ENCODE measurements around the gene SLAIN1.
A peak's percentile ranks its signal among the peaks of the same experiment; 100 is the strongest.

SLAIN1 gene

GRCh38 chr13:77751513-77752456 lies 54.3 kb downstream of the SLAIN1 start:
- peak; percentile 37 for DNase-seq (ENCODE audit: low read depth)

- no peak for DNase-seq (ENCODE audit: low read depth)
Observed at GRCh38 chr13:77752512-77753069, 55.1 kb downstream of the SLAIN1 start.

DNA sequence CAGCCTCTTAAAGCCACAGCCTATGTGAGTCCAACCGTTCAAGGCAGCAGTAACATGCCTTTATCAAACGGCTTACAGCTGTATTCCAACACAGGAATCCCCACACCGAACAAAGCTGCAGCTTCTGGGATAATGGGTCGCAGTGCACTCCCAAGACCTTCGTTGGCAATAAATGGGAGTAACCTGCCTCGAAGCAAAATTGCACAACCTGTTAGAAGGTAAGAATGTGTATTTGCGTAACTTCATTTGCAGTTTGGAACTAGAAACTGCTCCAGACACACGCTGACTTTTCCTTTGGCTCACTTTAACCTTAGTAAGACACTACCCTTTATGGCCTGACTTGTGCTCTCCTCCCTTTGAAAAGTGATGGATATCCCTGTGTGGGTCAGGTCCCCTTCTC lies 63.4 kb downstream of the SLAIN1 start:
- DNase-seq (ENCODE audit: low read depth): no peak

GRCh38 chr13:77767413-77767812 lies 69.9 kb downstream of the SLAIN1 start:
- no peak for DNase-seq (ENCODE audit: low read depth)

DNA sequence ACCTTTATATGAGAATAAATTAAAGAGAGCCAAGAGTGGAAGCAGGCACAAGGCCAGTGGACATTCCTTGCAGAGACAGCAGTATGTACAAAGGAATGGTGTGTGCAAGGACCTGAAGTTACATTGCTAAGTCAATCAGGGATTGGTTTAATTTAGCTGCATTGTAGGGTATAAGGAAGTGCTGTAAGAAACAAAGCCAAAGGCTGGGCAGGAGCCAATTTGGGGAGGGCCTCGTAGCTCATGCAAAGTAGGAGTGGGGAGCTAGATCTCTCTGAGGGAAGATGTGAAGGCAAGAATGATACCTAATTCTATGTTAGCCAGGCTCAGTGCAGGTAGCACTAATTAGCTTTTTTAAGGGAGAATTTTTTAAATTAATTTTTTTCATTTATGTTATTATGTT lies 76.7 kb downstream of the SLAIN1 start:
- no peak for DNase-seq (ENCODE audit: low read depth)

GRCh38 chr13:77776704-77777103 lies 79.2 kb downstream of the SLAIN1 start:
- no peak for DNase-seq (ENCODE audit: low read depth)

DNA sequence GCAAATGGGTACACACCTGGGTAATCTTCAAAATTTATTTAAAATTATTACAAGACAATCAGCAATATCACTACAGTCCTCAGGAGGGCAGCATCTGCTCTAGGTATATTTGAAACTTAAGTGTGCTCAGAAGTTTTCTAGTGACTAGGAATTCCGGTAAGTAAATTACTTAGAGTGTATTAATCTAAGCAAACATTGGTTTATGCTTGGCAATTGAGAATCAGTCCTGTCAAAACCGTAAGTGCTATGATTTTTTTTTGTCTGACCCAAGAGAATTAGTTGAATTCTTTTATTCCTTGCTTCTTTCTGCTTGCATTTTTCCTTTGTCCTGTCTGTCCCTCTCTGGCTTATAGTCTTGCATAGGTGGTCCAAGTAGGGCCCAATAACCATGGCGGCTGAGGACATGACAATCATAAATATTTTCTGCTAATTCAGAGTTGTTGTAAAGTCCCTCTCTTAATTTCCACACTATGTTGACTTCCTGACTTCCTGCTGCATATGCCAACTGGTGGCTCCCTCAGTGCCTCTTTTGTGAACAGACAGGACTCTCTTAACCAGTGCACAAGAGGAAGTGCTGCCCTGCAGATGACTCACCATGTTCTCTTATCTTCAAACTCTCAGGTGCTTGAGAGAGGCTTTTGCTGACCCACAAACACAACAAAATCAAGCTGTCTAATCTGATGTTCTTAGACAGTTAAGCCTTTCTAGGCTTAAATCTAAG lies 82.2 kb downstream of the SLAIN1 start:
- peak; percentile 73 for DNase-seq (ENCODE audit: low read depth)

GRCh38 chr13:77781808-77782207 lies 84.3 kb downstream of the SLAIN1 start:
- DNase-seq (ENCODE audit: low read depth): no peak

DNA sequence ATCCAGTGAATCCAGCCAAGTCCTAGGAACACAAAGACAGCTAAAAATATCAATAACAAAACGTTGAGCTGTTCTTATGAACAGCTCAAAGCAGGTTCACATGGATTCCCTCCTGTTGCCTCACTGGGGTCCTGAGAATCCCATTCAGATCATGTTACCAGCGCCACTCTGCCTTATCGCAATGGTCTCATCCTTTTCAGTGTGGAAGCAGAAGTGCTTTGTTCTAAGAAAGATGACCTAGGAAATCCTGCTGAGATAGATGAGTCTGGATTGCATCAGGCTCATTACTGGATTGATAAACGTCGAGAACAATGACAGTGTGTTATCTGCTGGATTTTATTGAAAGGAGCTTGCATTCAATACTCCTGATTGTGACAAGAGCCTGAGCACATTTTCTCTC lies 87.0 kb downstream of the SLAIN1 start:
- no peak for DNase-seq (ENCODE audit: low read depth)

- no peak for DNase-seq (ENCODE audit: low read depth)
Observed at GRCh38 chr13:77786695-77787287, 89.3 kb downstream of the SLAIN1 start.

DNA sequence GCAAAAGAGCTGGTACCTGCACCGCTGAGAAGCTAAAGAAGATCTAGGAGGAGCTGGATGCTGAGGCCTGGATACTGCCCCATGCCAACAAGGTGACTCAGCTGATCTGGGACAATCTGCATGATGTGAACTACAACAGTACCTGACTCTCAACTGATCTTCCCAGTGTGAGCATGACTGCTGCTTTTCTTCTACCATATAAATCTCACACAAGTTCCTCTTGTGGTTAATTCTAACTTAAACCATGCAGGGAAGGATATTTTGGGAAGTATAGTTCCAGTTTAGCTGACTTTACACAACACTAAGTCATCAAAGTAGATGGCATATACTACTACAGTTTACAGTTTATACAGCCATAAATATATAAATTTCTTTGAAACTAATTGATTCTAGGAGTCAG lies 91.9 kb downstream of the SLAIN1 start:
- no peak for DNase-seq (ENCODE audit: low read depth)

GRCh38 chr13:77800219-77800618 lies 102.7 kb downstream of the SLAIN1 start:
- DNase-seq (ENCODE audit: low read depth): peak; percentile 93

GRCh38 chr13:77806518-77806917 lies 109.0 kb downstream of the SLAIN1 start:
- no peak for DNase-seq (ENCODE audit: low read depth)

GRCh38 chr13:77807431-77808135 lies 110.1 kb downstream of the SLAIN1 start:
- DNase-seq (ENCODE audit: low read depth): no peak

- DNase-seq (ENCODE audit: low read depth): peak; percentile 59
Observed at GRCh38 chr13:77810430-77810829, 112.9 kb downstream of the SLAIN1 start.

DNA sequence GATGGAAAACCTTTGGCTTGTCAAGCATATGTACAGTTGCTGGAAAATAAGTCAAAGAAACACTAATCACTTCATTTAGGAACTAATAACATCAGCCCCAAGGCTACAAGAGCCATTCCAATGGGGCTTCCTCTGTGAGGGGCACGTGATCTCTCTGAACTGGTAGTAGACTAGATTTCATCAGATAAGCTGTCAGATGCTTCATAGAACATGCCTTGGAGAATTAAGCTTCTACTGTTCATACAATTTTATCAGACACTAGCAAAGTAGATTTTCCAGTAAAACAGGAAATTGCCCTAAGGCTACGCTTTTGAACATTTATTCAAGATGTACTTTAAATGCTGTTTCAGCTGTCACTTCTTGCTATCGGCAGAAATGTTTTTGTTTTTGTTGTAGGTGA lies 113.4 kb downstream of the SLAIN1 start:
- DNase-seq (ENCODE audit: low read depth): no peak

DNA sequence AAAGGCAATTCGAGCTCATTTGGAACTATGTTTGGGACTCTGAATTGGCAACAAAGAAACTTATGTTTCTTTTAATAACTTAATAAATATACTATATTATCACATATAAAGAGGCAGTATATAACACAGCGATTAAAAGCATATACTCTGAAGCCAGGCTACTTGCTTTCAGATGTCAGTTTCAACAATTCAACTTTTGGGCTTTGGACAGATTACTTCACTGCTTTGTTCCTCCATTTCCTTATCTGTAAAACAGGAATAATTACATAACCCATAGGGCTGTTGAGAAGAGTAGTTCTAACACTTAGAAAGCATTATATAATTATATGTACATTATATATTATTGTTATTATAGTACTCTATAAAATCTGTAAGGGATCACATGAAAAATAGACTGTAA lies 113.9 kb downstream of the SLAIN1 start:
- DNase-seq (ENCODE audit: low read depth): no peak

DNA sequence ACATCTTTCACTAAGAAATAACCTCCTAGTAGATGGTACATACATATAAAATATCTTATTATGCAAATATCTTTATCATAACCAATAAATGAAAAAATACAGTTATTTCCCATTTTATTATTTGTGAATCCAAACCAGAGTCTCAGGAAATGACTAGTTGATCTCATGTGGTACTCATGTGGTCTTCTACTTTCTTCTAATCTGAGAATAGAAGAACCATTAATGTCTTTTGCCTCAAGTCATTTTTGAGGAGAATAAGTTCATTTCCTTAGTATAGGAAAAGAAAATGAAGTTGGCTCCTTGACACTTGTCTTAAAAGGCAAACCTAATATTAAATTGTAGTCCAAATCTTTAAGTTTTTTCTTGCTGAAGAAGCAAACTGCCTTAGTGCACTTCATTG lies 114.5 kb downstream of the SLAIN1 start:
- no peak for DNase-seq (ENCODE audit: low read depth)

Measured in fibroblast of gingiva (primary cell).